ENCODE results near the gene CALHM4.

DNA sequence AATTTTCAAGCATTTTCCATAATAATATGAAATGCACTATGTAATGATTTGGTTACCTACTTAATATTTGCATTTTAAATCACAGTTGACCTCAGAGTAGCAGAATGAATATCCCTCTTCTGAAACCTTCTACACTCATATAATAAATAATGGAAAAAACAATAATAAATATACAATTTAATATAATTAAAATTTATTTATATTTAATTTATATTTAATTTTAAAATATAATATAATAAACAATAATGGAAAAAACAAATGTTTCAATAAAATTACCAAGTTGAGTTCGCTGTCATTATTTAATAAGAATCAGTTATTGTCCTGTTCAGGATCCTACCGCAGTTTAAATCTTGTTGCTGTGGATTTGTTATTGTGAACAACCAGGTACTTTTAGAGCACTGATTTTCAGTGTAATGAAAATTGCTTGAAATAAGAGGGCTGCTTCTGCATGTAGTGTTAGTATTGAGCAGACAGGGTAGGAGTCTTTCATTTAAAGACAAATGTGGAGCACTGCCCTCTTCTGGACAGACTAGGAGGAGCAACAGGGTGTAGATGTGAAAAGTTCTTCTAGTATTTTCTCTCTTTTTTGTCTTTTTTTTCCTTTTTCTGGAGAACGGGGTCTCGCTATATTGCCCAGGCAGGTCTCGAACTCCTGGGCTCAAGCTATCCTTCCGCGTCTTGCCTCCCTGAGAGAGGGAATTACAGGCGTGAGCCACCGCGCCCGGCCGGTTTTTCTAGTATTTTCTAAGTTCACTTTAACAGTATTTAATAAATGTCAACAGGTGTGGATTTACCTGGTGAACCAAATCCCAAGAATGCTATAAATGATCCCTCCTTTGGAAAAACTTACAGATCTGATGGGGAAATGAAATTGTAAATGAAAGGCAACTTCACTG is 21.6 kb upstream of the CALHM4 start:
- TF ChIP-seq, protein P1, sequence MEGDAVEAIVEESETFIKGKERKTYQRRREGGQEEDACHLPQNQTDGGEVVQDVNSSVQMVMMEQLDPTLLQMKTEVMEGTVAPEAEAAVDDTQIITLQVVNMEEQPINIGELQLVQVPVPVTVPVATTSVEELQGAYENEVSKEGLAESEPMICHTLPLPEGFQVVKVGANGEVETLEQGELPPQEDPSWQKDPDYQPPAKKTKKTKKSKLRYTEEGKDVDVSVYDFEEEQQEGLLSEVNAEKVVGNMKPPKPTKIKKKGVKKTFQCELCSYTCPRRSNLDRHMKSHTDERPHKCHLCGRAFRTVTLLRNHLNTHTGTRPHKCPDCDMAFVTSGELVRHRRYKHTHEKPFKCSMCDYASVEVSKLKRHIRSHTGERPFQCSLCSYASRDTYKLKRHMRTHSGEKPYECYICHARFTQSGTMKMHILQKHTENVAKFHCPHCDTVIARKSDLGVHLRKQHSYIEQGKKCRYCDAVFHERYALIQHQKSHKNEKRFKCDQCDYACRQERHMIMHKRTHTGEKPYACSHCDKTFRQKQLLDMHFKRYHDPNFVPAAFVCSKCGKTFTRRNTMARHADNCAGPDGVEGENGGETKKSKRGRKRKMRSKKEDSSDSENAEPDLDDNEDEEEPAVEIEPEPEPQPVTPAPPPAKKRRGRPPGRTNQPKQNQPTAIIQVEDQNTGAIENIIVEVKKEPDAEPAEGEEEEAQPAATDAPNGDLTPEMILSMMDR (conservative IDR thresholded peaks at IDR 0.05 in 1 of 2, IDR thresholded peaks at IDR 0.05 in 1 of 2; ENCODE audit: low read depth in 1 of 2, low read length in 2 of 2): peak; percentile 74 to 85
- TF ChIP-seq EZH2 (IDR thresholded peaks at IDR 0.05; ENCODE audit: low read length, missing control alignments): no peak

Data from fibroblast of lung (primary cell).